ENCODE results near the gene WDR59.
"Not testable (repeated sequence)": the region's sequence is repeated elsewhere in the genome, so short reads cannot be mapped to it uniquely, and the experiment has no call there.

Gene WDR59, protein sequence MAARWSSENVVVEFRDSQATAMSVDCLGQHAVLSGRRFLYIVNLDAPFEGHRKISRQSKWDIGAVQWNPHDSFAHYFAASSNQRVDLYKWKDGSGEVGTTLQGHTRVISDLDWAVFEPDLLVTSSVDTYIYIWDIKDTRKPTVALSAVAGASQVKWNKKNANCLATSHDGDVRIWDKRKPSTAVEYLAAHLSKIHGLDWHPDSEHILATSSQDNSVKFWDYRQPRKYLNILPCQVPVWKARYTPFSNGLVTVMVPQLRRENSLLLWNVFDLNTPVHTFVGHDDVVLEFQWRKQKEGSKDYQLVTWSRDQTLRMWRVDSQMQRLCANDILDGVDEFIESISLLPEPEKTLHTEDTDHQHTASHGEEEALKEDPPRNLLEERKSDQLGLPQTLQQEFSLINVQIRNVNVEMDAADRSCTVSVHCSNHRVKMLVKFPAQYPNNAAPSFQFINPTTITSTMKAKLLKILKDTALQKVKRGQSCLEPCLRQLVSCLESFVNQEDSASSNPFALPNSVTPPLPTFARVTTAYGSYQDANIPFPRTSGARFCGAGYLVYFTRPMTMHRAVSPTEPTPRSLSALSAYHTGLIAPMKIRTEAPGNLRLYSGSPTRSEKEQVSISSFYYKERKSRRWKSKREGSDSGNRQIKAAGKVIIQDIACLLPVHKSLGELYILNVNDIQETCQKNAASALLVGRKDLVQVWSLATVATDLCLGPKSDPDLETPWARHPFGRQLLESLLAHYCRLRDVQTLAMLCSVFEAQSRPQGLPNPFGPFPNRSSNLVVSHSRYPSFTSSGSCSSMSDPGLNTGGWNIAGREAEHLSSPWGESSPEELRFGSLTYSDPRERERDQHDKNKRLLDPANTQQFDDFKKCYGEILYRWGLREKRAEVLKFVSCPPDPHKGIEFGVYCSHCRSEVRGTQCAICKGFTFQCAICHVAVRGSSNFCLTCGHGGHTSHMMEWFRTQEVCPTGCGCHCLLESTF

DNA sequence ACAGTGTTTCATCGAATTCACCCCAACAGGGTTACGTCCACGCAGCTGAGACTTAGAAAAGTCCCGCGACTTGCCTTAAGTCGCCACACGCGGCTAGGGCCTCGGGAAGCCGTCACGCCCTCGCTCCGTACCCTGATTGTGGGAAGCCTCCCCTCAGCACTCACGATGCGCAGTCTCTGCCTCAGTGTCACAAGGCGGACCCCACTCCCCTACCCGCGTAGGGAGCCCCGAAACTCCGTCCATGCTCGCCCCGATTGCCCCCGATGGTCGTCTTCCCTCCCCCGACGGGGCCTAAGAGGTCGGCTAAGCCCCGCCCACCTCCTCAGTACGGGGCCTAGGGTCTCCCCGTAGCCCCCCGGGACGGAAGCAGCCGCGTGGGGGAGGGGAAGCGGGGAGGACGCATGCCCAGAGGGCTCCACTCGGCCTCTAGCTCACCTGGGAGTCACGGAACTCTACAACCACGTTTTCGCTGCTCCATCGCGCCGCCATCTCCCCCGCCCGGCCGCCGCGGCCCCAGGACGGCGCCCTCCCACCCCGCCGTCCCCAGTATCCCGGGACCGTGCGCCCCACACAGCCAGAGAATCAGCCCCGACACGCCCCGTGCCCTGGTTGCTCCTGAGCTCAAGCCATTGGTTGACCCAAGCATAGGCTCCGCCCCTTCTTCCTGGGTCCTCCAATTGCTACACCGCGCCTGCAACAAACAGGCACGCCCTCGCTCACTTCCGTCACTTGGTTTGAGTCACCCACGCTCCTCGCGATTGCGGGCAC, at the start of gene WDR59:
TSS of gene WDR59 (minus strand) at position 595 of the 768 bp plus-strand sequence. CDS start at position 489, 106 bp downstream.
- peak; percentile 98 for DNase-seq (ENCODE audit: low read depth)

DNA sequence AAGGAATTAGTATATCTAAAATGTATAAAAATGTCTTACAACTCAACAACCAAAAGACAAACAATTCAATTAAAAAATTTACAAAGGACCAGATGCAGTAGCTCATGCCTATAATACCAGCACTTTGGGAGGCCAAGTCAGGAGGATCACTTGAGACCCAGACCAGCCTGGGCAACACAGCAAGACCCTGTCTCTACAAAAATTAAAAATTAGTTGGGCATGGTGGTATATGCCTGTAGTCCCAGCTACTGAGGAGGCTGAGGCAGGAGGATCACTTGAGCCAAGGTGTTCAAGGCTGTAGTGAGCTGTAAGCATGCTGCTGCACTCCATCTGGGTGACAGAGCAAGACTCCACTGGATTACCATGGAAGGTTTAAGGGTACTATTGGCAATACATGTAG, 47.7 kb upstream of the WDR59 start:
- DNase-seq (ENCODE audit: low read depth): no peak

DNA sequence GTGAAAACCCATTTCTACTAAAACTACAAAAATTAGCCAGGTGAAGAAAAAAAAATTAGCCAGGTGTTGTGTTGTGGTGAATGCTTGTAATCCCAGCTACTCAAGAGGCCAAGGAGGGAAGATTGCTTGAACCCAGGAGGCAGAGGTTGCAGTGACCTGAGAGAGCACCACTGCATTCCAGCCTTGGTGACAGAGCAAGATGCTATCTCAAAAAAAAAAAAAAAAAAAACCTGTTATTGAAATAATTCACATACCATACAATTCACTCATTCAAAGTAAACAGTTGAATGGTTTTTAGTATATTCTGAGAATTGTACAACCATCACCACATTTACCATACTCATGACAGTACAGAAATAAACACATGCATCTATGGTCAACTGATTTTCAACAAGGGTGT, 44.9 kb upstream of the WDR59 start:
- no peak for DNase-seq (ENCODE audit: low read depth)

DNA sequence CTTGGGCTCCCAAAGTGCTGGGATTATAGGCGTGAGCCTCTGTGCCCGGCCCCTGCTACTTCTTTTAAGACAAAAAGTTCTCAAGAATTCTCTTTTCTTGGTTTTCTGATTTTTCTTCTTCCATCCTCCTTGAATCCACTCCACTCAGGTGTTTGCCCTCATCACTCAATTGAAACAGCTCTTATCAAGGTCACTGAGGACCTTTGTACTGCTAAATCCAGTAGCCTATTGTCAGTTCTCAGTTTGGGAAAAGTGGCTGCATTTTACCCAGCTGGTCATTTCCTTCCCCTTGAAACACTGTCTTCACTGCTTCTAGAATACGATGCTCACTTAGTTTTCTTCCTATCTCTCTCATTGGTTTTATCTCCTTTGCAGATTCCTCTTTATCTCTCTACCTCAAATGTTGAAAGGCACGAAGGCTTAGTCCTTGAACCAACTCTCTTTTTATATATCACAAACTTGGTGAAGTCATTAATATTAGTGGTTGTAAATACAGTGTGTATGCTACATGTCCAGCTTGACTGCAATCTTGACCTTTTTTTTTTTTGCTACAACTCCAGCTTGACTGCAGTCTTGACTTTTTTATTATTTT, 43.7 kb upstream of the WDR59 start:
- DNase-seq (ENCODE audit: low read depth): no peak

DNA sequence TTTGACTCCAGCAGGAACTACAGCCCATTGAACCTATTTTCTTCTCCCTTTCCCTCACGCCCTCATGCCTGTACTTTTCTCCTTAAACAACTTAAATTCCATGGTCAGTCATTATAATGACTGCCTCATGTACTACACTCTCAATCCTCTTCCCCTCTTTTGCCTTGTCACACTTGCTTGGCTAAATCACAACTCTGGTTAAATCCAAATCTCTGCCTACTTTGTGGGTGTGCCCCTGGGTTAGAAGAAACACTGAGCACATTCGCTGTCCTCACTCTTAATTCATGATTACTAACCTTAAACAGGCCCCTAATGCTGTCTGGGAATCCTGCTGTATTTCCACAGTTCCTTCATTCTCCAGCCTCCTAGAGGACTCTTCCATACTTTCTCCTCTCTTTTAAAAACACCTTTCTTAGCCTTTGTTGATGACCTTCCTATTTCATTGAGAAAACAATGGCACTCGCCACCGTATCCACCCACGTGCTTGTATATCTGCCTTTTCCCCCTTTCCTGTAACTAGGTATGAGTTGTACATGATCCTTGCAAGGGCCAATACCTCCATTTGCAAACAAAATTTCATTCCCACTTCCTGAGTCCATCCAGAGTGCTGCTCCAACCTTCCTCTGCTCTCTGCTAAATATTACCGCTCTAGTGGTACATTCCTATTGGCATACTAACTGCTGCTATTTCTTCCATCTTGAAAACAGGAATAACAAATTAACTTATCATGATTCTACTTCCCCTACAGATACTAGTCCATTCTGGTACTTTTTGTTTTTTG, 42.8 kb upstream of the WDR59 start:
- DNase-seq (ENCODE audit: low read depth): no peak

DNA sequence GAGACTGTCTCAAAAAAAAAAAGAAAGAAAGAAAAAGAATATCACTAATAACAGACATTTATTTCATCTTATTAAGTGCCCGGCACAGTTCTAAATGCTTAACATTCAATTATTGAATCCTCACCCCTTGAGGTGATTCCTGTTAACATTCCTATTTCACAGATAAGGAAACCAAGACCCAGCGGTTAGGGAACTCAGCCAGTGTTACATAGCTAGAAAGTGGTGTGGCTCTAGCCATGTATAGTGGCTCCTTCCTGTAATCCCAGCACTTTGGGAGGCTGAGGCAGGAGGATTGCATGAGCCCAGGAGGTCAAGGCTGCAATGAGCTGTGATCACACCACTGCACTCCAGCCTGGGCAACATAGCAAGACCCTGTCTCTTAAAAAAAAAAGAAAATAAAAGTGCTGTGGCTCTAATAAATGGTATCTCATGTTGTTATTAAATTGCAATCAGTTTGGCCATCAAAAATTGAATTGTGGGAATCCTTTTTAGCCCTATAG, 42.0 kb upstream of the WDR59 start:
- DNase-seq (ENCODE audit: low read depth): no peak

DNA sequence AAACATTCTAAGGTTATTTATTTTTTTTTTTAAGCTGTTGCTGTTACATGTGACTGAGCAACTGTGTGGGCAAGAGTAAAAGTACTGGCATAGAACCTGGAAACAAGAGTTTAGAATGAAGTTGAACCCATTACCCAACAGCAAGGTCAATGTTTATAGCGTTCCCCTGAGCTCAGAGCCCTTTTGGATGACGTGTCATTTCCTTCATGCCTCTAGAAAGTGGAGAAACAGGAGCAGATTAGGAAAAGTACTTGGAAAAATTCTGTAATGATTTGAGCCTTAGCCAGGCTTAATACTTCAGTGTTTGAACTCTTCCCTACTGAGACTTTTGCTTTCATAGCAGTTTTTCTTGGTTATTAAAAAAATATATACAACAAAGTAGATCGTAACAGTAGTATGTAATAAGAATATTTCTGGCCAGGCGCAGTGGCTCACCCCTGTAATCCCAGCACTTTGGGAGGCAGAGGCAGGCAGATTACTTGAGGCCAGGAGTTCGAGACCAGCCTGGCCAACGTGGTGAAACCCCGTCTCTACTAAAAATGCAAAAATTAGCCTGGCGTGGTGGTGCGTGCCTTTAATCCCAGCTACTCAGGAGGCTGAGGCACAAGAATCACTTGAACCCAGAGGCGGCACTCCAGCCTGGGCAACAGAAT, 41.4 kb upstream of the WDR59 start:
- not testable (repeated sequence) for DNase-seq (ENCODE audit: low read depth)

DNA sequence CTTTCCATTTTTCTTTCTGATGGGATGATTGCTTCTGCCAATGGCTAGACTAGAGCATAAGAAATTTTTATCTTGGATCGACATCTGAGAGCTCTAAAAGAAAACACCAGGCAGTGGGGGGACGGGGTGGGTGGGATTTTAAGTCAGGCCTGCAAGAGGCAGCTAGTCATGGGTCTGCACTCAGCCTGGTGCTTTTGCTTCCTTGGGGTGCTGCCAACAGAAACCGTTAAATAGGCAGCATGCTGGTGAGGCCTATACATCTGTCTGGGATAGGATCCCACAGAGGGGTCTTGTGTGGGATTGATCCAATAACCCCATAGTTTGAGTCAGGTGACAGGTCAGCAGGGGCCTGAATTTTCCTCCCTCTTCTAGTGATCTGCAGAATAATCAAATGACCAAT, 40.8 kb upstream of the WDR59 start:
- DNase-seq (ENCODE audit: low read depth): no peak

DNA sequence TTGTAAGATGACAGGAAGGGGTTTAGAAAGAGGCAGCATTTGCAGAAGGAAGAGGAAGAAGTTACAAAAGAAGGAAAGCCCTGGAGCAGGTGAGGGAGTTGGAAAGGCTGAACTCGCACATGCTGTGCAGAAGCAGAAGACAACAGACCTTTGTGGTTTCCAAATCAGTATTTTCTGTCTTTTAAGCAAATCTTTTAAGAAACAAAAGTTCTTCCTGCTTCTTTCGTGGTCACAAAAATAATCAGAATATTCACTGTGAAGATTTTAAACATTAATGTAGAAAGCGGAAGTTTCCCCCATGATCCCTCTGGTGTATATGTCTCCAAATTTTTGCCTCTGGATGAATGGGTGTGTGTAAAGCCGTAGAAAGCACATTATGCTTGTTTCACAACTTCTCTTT, 39.7 kb upstream of the WDR59 start:
- DNase-seq (ENCODE audit: low read depth): no peak

DNA sequence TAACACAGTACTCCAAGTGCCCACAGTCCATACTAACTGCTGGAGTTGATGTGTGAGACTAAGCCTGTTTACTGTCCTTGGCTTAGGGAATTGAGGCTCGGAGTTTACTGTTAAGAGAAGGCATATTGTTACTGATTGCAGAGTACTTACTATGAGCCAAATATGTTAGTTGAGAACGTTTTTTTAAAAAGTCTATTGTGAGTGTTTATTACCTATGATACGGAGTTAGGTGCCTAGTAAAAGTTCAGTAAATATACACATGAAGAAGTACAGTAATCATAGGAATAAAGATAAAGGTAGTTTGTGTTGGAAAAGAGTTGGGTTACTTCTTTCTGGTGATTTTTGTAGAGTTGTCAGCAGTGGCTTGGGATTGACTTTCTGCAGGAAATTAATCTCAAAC, 39.3 kb upstream of the WDR59 start:
- no peak for DNase-seq (ENCODE audit: low read depth)

DNA sequence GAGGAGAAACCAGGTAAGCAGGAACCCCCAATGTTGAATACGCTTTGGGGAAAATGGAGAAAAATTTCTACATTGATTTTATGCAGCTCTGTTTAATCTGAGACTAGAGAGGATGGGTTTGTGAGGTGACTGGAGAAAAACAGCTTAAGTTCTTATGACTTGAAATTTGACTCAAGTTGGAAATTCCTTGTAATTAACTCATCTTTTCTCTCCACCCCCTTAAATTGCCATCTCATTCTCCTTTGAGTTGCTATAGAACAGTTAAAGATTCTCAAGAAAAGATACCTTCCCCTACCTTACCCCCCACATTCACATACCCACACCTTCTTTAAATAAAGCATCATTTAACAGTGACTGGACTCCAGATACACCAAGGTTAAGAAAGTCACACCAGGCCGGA, 38.1 kb upstream of the WDR59 start:
- no peak for DNase-seq (ENCODE audit: low read depth)

DNA sequence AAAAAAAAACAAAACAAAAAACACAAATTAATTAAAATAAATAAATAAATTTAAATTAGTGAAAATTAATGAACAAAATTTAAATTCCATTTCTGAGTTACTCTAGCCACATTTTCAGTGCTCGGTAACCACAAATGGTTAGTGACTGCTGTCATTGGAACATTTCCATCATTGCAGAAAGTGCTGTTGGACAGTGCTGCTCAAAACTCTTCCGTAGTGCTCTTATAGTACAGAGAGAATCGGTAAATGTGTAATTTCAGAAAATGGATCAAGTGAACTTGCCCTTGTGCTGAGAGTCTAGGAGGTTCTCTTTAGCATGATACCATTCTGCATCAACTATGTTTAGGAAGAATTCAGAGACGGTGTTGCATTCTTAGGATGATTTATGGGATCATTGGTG, 37.6 kb upstream of the WDR59 start:
- no peak for DNase-seq (ENCODE audit: low read depth)

DNA sequence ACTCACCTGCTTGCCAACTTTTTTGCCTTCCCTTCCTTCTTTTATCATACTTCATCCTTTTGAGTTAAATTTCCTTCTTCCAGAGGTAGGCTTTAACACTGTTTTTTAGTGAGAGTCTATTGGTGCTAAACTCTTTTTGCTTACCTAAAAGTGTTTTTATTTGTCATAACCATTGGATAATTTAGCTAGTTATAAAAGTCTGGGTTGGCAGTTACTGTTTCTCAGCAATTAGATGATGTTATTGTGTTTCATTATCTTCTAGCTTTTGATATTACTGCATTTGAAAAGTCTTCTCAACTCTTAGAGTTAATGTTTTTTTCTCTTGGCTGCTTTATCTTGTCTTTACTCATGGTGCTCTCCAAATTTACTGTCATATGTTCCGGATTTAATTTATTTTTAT, 36.5 kb upstream of the WDR59 start:
- no peak for DNase-seq (ENCODE audit: low read depth)

DNA sequence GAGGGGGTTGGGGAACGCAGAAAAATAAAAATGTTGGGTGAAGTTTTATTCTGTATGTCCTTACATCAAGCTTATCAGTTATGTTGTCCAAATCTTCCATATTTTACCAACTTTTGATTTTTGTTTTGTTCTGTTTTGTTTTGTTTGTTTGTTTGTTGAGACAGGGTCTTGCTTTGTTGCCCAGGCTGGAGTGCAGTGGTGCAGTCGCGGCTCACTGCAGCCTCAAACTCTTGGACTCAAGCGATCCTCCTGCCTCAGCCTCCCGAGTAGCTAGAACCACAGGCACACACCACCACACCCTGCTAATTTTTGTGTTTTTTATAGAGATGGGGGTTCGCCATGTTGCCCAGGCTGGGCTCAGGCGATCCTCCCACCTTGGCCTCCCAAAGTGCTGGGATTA, 34.7 kb upstream of the WDR59 start:
- no peak for DNase-seq (ENCODE audit: low read depth)

DNA sequence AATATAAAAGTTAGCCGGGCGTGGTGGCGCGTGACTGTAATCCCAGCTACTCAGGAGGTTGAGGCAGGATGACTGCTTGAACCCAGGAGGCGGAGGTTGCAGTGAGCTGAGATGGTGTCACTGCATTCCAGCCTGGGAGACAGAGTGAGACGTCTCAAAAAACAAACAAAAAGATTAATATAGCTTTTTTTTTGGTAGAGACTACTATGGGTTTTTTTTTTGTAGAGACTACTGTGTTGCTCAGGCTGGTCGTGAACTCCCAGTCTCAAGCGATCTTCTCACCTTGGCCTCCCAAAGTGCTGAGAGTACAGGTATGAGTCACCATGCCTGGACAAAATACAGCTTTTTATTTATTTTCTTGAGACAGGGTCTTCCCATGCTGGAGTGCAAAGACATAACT, 34.1 kb upstream of the WDR59 start:
- no peak for DNase-seq (ENCODE audit: low read depth)

DNA sequence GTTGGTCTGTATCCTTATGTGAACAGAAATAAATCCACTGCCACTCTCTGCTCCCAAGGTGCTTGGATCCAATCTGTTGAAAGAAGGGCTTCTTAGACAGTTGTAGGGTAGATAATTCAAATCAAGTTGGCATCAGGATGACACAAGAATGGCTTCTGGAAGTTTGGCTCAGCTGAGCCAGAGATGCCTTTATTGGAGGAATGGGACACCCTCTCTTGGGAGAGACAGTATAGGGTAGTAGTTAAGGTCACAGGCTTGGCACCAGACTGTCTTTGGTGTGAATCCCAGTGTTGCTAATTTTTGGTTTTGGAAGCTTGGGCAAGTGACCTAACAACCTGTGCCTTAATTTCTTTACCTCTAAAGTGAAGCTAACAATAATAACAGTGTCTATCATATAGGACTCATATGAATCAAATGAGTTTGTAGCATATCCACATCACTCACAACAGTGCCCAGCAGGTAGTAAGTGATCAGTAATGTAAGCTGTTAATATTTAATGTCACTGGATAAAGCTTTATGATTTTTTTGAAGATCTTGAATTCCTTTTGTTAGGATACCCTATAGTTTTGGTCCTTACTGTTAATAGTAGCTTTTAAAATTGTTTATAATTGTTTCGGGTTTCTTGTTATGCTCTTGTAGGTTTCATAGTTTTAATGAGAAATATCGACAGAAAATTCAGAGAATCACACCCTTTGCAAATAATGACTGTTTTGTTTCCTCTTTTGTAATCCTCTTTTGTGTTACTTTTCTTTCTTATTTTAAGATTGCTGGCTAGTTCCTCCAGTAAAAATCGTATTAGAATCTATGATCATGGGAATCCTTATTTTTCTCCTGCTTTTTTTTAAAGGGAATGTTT, 33.0 kb upstream of the WDR59 start:
- no peak for DNase-seq (ENCODE audit: low read depth)

DNA sequence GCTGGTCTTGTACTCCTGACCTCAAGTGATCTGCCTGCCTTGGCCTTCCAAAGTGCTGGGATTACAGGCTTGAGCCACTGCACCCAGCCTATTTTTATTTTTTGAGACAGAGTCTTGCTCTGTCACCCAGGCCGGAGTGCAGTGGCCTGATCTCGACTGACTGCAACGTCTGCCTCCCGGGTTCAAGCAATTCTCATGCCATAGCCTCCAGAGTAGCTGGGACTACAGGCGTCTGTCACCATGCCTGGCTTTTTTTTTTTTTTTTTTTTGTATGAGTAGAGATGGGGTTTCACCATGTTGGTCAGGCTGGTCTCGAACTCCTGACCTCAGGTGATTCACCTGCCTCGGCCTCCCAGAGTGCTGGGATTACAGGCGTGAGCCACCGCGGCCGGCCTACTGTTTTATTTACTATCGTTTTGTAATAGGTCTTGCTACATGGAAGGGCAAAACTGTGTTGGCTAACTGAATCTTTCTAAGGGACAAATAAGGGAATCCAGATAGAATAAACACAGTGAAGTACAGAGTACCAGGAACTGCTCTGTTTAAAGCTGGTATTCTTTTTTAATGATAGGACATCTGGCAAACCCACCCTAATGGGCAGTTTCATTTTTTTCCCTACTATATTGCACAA, 31.6 kb upstream of the WDR59 start:
- not testable (repeated sequence) for DNase-seq (ENCODE audit: low read depth)

DNA sequence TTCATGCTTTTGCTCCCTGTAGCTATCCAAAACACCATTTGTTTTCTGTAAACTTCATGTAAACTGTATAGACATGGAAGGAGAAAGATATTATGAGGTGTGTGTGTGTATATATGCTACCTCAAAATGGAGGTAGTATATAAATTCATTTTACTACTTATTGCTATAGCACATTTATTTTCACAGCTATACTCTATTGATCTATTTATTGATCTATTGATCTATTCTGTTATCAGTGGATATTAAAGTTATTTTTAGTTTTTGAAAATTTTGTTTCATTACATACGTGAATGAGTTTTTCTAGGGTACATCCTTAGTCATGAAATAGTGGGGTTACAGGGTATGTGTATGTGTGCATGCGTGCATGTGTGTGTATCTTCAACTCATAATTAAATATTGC, 29.4 kb upstream of the WDR59 start:
- DNase-seq (ENCODE audit: low read depth): no peak

DNA sequence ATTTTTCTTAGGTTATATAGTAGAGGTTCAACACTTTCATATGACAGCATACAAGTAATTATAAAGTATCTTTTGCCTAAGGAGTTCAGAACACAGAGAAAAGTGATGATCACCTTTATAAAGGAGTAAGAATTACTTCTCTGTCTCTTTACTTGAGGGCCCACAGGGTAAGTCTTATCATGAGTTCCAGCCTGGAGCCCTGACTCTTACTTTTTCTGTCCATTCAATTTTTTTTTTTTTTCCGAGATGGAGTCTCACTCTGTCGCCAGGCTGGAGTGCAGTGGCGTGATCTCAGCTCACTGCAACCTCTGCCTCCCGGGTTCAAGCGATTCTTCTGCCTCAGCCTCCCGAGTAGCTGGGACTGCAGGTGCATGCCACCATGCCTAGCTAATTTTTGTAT, 28.2 kb upstream of the WDR59 start:
- DNase-seq (ENCODE audit: low read depth): not testable (repeated sequence)

Measured in stimulated activated CD8-positive, alpha-beta memory T cell treated with anti-CD3 and anti-CD28 coated beads, Interleukin-4, amount 100 ng/mL, for 24 hours (primary cell).